GM15510 (cell line): ENCODE data around the gene ZNF106.

Experiments
- POLR2A ChIP-seq: IDR thresholded peaks from 3 replicates; pipeline ENCODE4 v1.6.1; 2011; ENCODE audit warnings: borderline replicate concordance; ENCODE audit not compliant: insufficient read length; ENCODE audit errors: extremely low read depth

Gene ZNF106

DNA sequence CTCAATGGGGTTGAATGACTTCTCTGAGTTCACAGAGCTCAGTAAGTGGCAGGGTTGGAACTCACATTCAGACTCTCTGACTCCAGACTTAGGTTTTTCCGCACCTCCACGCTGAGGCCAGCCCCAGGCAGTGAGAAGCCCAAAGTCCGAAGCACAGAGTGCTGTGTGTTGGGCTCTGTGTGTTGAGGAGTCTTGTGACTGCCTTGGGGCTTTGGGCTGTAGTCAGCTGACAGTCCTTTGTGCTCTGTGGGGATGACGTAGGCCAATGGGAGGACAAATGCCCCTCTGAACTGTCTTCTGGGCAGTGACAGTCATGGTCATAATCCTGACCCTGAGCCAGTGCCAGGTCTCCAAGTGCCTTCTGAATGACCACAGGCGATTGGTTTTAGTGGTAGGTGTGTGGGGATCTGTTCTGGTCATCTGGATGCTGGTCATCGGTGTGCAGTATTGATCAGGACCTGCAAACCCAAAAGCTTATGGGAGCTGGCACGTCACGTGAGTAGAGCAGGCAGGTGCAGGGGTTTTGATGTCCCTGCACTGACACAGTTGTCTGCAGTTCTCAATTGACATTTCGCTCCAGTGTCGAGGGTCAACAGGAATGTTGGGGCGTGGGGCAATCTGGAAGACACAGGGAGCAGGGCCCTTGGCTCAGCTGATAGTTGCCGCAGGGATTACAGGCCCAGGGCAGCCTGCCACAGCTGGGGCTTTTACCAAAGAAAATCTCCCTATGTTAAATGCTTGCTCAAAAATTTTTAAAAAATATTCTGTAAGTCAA lies 86.3 kb downstream of the ZNF106 start:
- no peak for TF ChIP-seq POLR2A

DNA sequence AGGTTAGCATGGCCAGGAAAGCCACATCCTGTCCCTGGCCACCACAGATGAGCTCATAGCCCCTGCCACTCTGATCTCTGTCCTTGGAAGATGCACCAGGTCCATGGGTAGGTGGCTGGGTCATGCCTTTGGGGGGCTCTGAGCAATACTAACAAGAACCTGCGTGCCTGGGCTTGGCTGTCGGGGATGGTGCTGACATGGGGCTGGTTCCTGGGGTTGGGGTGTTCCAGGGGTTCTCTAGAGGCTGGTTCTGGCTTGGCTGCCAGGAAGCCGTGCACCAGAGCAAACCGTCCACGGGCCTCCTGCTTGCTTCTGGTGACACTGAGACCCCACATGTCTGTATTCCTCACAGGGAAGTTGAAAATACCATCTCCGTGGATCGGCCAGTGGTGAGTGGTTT lies 87.6 kb downstream of the ZNF106 start:
- no peak for TF ChIP-seq POLR2A

DNA sequence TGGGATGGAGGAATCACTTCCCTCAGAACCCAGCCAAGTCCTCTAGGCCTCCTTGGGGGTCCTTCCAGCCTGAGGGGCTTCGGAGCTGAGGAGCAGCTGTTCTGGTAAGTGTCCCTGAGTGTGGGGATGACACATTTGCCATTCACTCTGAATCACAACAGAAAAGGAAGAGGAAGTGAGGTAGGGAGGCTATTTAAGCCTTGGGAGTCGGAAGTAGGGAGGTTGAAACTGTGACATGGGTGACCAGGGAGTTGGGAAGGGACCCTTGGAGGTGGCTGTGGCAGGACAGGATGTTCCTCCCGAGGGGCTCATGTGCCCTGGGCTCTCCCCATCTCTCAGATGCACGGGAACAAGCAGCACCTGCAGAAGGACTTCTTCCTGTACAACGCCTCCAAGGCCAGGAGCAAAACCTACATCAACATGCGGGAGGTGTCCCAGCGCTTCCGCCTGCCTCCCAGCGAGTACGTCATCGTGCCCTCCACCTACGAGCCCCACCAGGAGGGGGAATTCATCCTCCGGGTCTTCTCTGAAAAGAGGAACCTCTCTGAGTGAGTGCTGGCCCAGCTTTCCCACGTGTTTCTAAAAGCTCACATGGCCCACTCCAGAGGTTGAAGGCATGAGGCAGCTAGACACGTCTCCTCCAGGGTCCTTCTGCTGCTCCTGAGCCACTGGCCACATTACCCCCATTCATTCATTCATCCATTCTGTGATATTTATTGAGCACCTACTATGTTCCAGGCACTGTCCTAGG lies 88.3 kb downstream of the ZNF106 start:
- no peak for TF ChIP-seq POLR2A

DNA sequence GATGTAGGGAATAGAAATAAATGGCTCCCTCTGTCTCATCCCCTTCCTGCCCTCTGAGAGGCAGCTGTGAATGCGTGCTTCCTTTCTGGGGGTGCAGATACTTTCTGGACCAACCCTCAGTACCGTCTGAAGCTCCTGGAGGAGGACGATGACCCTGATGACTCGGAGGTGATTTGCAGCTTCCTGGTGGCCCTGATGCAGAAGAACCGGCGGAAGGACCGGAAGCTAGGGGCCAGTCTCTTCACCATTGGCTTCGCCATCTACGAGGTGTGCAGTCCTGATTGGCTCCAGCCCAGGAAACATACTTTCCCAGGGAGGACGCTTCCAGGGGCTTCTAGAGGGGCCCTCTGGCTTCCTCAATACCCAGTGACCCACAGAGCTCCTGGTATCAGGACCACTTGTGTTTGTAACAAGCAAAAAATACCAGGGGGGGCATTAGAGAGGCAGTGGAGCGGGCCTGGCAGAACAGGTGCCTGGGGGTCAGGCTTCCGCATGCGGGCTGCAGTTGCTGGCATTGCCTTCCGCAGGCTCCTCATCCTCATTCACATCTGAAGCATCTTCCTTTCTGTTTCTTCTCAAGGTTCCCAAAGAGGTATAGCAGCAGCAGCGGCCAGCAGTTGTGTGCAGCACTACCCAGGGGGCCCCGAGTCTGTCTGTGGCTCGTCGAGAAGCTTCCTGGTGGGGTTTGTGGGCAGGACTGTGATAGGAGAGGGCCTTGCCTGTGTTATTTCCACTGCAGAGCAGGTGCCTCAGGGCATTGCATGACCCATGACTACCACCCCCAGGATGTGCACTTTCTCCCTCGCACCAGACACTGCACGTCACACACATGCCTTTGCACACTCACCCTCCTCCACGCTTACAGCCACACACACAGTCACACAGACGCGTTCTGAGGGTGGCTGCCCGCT lies 89.1 kb downstream of the ZNF106 start:
- TF ChIP-seq POLR2A, result no peak

DNA sequence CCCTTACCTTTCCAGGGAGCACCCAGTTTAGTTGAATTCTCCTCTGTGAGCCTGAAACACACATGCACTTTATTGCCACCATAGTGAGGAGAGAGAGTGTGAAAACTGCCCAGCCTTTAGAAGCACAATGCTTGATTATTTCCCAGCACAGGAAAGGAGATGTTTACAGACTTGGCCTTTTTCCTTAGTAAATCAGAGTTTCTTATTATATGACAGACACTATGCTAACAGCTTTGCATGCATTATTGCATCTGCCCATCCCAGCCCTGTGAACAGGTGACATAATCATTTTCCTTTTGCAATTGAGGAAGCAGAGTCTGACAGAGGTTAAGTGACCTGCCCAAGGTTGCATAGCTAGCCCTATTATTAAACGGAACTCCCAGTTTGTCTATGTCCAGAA lies 95.1 kb downstream of the ZNF106 start:
- no peak for TF ChIP-seq POLR2A

DNA sequence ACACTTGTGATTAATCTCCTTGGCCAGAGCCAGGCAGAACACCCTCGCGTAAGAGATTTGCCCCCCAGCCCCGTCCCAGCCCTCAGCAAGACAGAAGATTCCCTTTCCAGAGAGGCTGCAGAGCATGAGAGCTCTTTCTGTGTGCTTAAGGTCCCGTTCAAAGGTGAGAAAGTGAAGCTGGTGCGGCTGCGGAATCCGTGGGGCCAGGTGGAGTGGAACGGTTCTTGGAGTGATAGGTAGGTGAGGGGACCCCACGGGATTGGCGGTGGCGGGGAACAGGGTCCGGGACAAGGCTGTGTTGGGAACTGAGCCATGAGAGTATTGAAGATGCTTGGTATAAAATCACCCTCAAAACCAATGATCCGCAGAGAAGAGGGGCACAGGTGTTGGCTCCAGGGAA lies 96.8 kb downstream of the ZNF106 start:
- TF ChIP-seq POLR2A, result no peak

DNA sequence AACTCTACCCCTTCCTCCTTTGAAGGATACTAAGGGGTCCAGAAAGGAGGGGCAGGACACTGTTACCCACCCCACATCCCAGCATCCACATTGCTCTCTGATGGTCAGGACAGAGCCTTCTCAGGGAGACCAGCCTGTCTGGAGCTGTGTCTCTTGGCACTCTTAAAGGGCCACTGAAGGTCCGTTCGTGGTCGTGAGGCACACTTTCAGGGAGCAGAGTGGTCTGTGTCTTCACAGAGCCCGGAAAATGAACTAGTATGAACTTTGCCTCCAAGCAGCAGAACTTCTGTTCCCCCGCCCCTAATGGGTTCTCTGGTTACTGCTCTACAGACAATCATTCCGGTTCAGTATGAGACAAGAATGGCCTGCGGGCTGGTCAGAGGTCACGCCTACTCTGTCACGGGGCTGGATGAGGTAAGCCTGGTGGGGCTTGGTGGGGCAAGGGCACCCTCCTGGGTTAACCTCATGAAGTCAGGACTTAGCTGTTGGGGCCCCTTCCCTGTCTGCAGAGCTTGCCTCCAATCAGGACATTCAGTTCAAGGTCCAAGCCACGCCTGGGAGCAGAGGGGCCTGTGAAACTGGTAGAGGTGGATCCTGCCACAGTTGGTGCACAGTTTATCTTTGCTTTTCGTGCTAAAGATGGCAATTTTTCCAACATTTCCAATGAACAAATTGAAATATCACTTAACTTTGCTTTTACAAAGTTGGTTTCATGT lies 98.5 kb downstream of the ZNF106 start:
- TF ChIP-seq POLR2A, result no peak

DNA sequence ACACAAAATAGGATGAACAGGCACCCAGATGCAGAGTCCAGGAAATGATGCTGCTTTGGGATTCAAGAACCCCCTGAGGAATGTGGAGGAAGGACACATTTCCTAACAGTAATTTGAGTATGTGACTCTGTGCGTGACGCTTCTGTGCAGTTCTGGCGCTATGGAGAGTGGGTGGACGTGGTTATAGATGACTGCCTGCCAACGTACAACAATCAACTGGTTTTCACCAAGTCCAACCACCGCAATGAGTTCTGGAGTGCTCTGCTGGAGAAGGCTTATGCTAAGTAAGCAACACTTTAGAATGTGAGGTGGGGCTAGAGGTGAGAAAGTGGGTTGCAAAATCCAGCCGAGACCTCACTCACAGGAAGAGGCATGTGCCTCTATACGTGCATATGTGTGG lies 103.3 kb downstream of the ZNF106 start:
- TF ChIP-seq POLR2A, result no peak

DNA sequence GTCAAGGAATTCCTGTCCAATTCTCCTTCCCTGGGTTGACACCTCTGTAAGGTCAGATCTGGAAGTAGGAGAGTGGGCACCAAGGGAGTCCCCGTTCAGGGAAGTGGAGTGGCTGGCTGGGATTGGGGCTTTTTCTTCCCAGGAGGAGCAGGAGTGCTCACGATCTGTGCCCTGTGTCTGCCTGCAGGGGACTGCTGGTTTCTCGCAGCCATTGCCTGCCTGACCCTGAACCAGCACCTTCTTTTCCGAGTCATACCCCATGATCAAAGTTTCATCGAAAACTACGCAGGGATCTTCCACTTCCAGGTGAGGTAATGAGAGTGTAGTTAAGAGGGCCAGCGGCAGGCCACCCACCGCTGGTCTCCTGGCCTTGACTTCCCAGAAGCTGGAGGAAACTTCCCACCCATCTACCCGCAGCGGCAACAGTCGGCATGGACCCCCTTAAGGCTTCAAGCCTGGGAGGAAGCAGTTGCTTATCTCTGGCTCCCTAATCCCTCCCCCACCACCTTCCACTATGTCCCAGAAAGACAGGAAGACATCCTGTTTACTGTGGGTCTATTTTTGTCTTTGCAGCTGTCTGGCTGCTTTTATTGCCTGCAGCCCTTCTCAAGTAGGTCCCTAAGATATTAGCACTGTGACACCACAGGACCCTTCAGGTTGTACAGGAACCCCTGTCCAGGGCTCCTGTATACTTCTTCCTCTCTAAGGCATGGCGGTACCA lies 104.8 kb downstream of the ZNF106 start:
- TF ChIP-seq POLR2A, result no peak

DNA sequence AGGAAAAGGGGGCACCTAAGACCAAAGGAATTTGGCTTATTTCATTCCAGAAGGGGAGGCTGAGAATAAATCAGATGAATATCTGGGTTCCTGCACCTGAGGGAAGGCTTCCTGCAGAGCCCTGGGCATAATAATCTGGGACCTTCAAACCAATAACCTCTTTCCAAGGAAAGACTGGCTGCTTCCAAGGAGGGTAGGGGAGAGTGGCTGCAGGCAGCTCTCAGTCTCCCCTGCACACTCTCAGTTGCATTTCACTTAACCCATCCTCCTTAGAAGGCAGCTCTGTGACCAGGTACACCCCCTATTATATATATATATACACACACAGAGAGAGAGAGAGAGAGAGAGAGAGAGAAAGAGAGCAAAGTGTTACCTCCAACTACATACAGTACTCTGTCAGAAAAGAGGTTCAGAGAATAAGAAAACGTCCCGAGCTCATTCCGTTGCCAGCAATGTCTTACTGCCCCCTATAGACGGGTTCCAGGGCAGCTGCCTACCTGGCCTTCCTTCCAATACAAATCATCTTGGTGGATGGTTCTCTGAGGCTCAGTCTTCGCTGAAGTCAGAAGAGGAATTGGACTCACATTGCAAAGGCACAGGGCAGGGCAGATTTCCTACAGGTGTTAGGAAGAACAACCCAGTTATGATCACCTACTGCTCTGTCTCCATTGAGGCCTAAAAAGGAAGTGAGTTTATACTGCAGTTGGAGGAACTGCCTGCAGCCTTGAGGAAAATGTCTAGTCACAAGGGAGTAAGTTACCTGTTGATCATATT lies 105.5 kb downstream of the ZNF106 start:
- no peak for TF ChIP-seq POLR2A

DNA sequence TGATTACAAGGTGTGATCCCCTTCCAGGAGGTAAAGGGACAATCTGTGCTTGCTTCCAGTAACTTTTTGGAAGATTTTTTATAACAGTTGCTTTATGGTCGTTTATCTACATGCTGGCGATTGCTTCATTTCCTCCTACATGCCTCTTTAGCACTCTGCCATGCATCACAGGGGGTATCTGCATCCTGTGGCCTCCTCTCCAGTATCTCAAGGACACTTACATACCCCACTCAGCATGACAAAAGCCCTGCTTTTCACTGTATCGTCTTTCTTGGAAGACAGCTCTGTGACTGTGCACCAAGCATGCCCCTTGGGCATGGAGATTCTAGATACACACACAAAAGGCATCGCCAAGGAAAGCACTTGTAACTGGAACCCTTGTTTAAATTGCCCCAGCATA lies 106.3 kb downstream of the ZNF106 start:
- TF ChIP-seq POLR2A, result no peak

DNA sequence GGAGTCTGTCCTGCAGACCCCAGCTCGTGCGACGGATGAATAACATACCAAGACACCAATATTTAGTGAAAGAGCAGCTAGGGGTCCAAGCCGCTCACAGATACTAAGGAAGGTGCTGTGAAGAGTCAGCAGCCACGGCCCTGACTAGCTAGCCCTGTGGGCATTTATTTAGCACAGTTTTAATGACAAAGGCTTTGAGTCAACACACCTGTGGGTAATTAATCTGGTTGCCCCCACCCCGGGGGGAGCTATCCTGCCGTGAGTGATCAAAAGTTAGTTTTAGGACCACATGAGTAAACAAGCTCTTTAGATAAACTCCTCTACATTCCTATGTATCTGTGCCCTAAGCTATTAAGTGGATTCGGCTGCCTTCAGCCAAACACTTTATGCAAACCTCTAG lies 112.9 kb downstream of the ZNF106 start:
- TF ChIP-seq POLR2A, result no peak

DNA sequence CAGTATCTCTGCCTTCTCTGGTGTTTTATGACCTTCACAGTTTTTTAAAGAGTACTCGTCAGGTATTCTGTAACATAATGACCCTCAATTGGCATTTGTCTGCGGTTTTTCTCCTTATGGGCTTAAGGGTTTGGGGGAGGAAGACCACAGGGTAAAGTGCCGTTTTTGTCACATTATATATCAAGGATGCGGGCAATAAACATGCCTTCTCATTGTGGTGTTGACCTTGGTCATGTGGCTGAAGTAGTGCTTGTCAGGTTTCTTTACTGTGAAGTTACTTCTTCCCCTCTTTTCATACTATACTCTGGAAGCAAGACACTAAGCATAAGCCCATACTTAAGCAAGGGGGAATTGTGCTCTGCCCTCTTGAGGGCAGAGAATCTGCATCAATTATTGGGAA lies 115.0 kb downstream of the ZNF106 start:
- TF ChIP-seq POLR2A, result no peak
